Brain microvascular endothelial cell (primary cell): ENCODE results near the gene EPB41L1.

ENCODE experiments used
- DNase-seq: peaks from one replicate; pipeline ENCODE4 v3.0.0-alpha.2; 2020
- H3K27ac ChIP-seq: fragments of 250-450 bp; sonication (Bioruptor Pico); 2 replicates; pipeline ENCODE4 v1.5.1; 2020; ENCODE audit warnings: mild to moderate bottlenecking, moderate library complexity
- H3K27me3 ChIP-seq: fragments of 250-450 bp; sonication (Bioruptor Pico); replicated peaks from 2 replicates; pipeline ENCODE4 v1.5.1; 2020; ENCODE audit warnings: mild to moderate bottlenecking
- H3K36me3 ChIP-seq: fragments of 250-450 bp; sonication (Bioruptor Pico); replicated peaks from 2 replicates; pipeline ENCODE4 v1.5.1; 2020; ENCODE audit warnings: mild to moderate bottlenecking
- H3K4me3 ChIP-seq: 2 replicates; pipeline ENCODE4 v1.5.1; 2011; ENCODE audit warnings: low read depth, mild to moderate bottlenecking, control low read depth, low read length, moderate library complexity
- CTCF ChIP-seq: IDR thresholded peaks from 2 replicates; pipeline ENCODE4 v1.5.1; 2011; ENCODE audit warnings: low read depth, mild to moderate bottlenecking, moderate library complexity, low read length, control low read depth, inconsistent platforms; ENCODE audit errors: missing control alignments
- in situ Hi-C: cut with HindIII; loops from 2 replicates; pipeline ENCODE4 v1.10.0; 2017; ENCODE audit warnings: low sequenced_read_pairs, low pct_ligation_motif_present

EPB41L1 gene

GRCh38 chr20:36235892-36236785, 81.6 kb downstream of the EPB41L1 start, which contains the start of gene AAR2:
Gene AAR2 (plus strand): TSS chr20:36236478. CDS start chr20:36239869, 3,391 bp downstream.
- H3K27ac ChIP-seq: peak within 1 kb of the TSS; percentile 58
- no peaks in the 10 kb centered on the region for H3K27me3 ChIP-seq
- peak; percentile 62 for DNase-seq
- TF ChIP-seq CTCF: no peak
- in situ Hi-C loops: no loop called here
- peaks cover 12% of the 10 kb centered on the region for H3K36me3 ChIP-seq
- peak within 1 kb of the TSS; percentile 91 for H3K4me3 ChIP-seq

DNA sequence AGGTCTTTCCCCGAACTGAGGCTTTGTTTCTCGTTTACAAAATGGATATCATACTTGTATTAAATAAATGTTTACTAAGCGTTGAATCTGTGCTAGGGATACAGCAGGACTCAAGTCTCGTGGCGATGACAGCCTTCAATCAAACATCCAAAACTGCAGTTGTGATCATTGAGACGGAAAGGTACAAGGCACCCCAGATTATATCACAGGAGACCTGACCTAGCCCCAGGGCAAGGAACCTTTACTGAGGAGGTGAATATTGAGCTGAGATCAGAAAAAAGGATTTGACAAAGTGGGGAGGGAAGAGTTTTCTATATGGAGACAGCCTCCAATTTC, 82.2 kb downstream of the EPB41L1 start:
- in situ Hi-C loops: no loop called here

DNA sequence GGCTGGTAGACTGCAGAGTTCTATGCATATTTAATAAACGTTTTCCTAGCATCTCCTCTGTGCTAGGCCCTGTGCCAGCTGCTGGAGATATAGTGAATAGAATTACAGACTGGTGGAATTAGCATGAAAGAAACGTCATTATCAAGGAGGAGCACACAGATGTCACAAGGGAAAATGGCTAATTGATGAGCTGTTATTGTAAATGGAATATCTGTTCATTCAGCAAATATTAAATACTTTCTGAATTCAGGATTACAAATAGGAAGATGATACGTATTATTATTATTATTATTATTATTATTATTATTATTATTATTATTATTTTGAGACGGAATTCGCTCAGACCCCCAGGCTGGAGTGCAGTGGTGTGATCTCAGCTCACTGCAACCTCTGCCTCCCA, 82.9 kb downstream of the EPB41L1 start:
- no peak for TF ChIP-seq CTCF
- Histone ChIP-seq H3K27ac (no peak overlapping the region), H3K36me3 (peaks cover 15% of the 10 kb centered on the region), H3K27me3 (no peaks in the 10 kb centered on the region), H3K4me3 (peak overlapping the region; percentile 91)
- in situ Hi-C loops: no loop called here
- no peak for DNase-seq

More for the DNA sequence above, 82.2 kb downstream of the EPB41L1 start:
- Histone ChIP-seq H3K27me3 (no peaks in the 10 kb centered on the region), H3K4me3 (peak overlapping the region; percentile 91), H3K36me3 (peaks cover 15% of the 10 kb centered on the region), H3K27ac (peak overlapping the region; percentile 58)
- no peak for TF ChIP-seq CTCF
- DNase-seq: no peak

- Histone ChIP-seq H3K4me3 (no peak overlapping the region), H3K27ac (no peak overlapping the region)
Observed at GRCh38 chr20:36238153-36238552, 83.6 kb downstream of the EPB41L1 start.

GRCh38 chr20:36238760-36239159, 84.2 kb downstream of the EPB41L1 start:
- Histone ChIP-seq H3K27ac (no peak overlapping the region), H3K27me3 (no peaks in the 10 kb centered on the region), H3K36me3 (peaks cover 21% of the 10 kb centered on the region), H3K4me3 (no peak overlapping the region)
- in situ Hi-C loops: no loop called here
- TF ChIP-seq CTCF: no peak
- DNase-seq: no peak

More at GRCh38 chr20:36238153-36238552, 83.6 kb downstream of the EPB41L1 start:
- DNase-seq: no peak
- Histone ChIP-seq H3K27me3 (no peaks in the 10 kb centered on the region), H3K36me3 (peaks cover 15% of the 10 kb centered on the region)
- in situ Hi-C loops: no loop called here
- no peak for TF ChIP-seq CTCF
